ENCODE data around the gene DOLPP1.
"Not testable (repeated sequence)": the region's sequence is repeated elsewhere in the genome, so short reads cannot be mapped to it uniquely, and the experiment has no call there.

DOLPP1 gene, protein sequence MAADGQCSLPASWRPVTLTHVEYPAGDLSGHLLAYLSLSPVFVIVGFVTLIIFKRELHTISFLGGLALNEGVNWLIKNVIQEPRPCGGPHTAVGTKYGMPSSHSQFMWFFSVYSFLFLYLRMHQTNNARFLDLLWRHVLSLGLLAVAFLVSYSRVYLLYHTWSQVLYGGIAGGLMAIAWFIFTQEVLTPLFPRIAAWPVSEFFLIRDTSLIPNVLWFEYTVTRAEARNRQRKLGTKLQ

DNA sequence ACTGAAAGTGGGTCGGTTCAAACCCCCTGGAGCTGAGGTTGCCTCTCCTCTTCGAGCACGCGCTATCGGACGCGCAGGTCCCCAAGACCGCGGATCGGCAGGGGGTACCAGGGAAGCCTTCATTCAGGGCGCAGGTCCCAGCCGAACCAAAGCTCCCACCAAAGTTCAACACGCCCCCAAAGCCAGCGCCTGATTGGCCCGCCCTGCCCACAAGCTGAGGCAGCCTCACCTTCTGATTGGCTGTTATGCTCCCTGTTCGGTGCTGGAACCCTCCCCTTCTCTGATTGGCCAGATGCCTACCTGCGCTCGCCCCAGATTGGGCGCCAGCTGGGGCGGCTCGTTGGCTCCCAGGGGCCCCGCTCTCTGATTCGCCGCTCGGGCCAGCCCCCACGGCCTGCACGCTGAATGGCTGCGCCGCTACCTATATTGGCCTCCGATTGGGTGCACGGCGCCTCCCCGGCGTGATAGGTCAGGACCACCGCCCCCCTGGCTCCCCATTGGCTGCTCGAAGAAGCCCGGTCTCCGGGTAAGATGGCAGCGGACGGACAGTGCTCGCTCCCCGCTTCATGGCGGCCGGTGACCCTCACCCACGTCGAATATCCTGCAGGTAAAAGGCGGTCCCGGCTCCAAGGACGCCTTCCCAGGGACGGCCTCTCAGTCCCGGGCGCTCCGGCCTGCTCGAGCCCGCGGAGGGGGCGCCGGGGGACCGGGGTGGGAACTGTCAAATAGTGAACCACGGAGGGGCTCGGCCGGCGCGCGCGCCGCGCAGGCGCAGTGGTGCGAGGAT lies at the start of gene DOLPP1:
Gene DOLPP1 (plus strand): TSS at position 511 of the 787 bp plus-strand sequence. CDS start 21 bp downstream, at position 532.
- H3K4me3 ChIP-seq (ENCODE audit: low read depth, low read length), result peak within 1 kb of the TSS; percentile 98
- TF ChIP-seq, protein P1, sequence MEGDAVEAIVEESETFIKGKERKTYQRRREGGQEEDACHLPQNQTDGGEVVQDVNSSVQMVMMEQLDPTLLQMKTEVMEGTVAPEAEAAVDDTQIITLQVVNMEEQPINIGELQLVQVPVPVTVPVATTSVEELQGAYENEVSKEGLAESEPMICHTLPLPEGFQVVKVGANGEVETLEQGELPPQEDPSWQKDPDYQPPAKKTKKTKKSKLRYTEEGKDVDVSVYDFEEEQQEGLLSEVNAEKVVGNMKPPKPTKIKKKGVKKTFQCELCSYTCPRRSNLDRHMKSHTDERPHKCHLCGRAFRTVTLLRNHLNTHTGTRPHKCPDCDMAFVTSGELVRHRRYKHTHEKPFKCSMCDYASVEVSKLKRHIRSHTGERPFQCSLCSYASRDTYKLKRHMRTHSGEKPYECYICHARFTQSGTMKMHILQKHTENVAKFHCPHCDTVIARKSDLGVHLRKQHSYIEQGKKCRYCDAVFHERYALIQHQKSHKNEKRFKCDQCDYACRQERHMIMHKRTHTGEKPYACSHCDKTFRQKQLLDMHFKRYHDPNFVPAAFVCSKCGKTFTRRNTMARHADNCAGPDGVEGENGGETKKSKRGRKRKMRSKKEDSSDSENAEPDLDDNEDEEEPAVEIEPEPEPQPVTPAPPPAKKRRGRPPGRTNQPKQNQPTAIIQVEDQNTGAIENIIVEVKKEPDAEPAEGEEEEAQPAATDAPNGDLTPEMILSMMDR (IDR thresholded peaks at IDR 0.05; ENCODE audit: insufficient read depth, low read depth, low read length, missing control alignments), result no peak
- DNase-seq (ENCODE audit: low read depth), result peak; percentile 100

GRCh38 chr9:129031514-129031913 lies 49.4 kb upstream of the DOLPP1 start:
- no peak for DNase-seq (ENCODE audit: low read depth)
- TF ChIP-seq, protein P1 (IDR thresholded peaks at IDR 0.05; ENCODE audit: insufficient read depth, low read depth, low read length, missing control alignments), result no peak
- H3K4me3 ChIP-seq (ENCODE audit: low read depth, low read length), result no peak overlapping the region

- TF ChIP-seq, protein P1 (IDR thresholded peaks at IDR 0.05; ENCODE audit: insufficient read depth, low read depth, low read length, missing control alignments), result no peak
- no peak overlapping the region for H3K4me3 ChIP-seq (ENCODE audit: low read depth, low read length)
Measured at GRCh38 chr9:129032541-129033159, 48.3 kb upstream of the DOLPP1 start.

DNA sequence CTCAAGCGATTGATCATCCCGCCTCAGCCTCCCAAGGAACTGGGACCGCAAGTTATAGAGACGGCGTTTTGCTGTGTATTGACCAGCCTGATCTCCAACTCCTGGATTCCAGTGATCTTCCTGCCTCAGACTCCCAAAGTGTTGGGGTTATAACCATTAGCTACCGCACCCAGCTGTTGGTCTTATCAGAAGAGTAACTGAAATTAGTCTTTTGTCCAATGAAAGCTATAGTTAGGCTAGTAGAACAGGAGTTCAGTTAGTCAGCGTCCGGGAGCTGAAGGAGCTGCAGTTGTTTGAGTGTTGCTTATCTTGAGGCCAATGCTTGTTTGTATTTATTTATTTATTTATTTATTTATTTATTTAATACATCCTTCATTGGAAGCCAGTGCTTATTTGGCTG lies 47.7 kb upstream of the DOLPP1 start:
- TF ChIP-seq, protein P1 (IDR thresholded peaks at IDR 0.05; ENCODE audit: insufficient read depth, low read depth, low read length, missing control alignments), result no peak
- no peak overlapping the region for H3K4me3 ChIP-seq (ENCODE audit: low read depth, low read length)

More at GRCh38 chr9:129032541-129033159, 48.3 kb upstream of the DOLPP1 start:
- no peak for DNase-seq (ENCODE audit: low read depth)

DNA sequence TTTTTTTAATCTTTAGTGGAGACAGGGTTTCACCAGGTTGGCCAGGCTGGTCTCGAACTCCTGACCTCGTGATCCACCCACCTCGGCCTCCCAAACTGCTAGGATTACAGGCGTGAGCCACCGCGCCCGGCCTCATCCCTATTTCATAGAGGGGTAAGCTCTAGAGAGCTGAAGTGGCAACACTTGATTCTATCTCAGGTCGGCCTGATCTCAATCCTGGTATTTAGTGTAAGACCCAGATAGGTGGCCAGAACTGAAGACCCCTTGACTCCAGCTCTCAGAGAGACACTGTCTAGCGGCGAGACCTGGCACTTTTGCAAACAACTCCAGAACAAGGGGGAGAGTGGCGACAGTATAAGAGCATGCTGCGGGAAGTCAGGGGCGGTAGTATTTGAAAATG lies 45.1 kb upstream of the DOLPP1 start:
- DNase-seq (ENCODE audit: low read depth), result not testable (repeated sequence)
- peak overlapping the region; percentile 58 for H3K4me3 ChIP-seq (ENCODE audit: low read depth, low read length)

More for the DNA sequence above, 47.7 kb upstream of the DOLPP1 start:
- DNase-seq (ENCODE audit: low read depth), result no peak

DNA sequence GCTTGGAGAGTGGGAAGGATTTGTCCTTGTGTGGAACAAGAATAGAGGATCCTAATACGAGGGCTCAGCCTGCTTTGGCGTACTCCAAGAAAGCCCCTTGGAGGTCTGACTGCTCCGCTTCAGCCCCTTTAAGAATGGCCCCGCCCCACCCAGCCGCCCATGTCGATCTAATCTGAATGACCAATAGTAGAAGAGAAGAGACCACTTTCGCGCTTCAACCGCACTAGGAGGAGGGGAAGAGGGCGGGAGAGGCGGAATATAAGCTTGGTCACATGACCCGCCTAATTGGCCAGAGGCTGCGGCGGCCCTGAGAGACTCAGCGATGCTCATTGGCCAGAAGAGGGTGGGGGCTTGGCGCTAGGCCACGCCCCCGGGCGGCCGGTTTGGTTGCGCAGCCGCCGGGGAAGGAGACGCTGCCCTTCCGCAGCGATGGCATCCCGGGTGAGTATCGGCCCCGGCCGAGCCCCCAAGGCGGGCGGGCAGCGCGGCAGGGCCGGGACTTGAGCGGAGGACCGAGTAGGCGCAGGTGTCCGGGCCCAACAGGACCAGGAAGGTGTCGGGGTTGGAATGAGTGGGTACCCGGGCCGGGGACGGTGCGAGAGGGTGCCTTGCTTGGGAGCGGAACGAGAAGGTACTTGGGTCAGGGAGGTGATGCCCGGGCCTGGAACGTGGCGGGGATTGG lies 44.5 kb upstream of the DOLPP1 start, which contains the start of gene MIGA2:
Gene MIGA2 (plus strand): TSS at position 386 of the 682 bp plus-strand sequence. CDS start 3,969 bp downstream, outside the sequence.
- peak; percentile 99 for DNase-seq (ENCODE audit: low read depth)
- H3K4me3 ChIP-seq (ENCODE audit: low read depth, low read length), result peak within 1 kb of the TSS; percentile 100
- TF ChIP-seq, protein P1 (IDR thresholded peaks at IDR 0.05; ENCODE audit: insufficient read depth, low read depth, low read length, missing control alignments), result no peak

Measured in GM12865 (cell line).